Fibroblast of lung (primary cell): ENCODE measurements around the gene ZFP64.

Experiments
- CTCF ChIP-seq, 2 donors: IDR thresholded peaks in 1 of 2; conservative IDR thresholded peaks in 1 of 2; 1 replicate in 1 of 2; 2 replicates in 1 of 2; pipeline ENCODE4 v1.5.1; 2011 to 2012; ENCODE audit warnings: low read length in 2 of 2, control low read depth in 1 of 2, inconsistent platforms in 1 of 2, low read depth in 1 of 2, mild to moderate bottlenecking in 1 of 2
- EZH2 ChIP-seq: IDR thresholded peaks from 2 replicates; pipeline ENCODE4 v1.5.1; 2012; ENCODE audit warnings: low read length, control low read depth, mild to moderate bottlenecking; ENCODE audit errors: missing control alignments

GRCh38 chr20:52102559-52102958 lies 89.0 kb downstream of the ZFP64 start:
- TF ChIP-seq CTCF (conservative IDR thresholded peaks at IDR 0.05 in 1 of 2, IDR thresholded peaks at IDR 0.05 in 1 of 2; ENCODE audit: low read depth in 1 of 2, low read length in 2 of 2) (no peak), EZH2 (no peak)
